ENCODE data around the gene WNT16.

The WNT16 gene

GRCh38 chr7:121344093-121344492, 15.3 kb downstream of the WNT16 start:
- H3K27ac ChIP-seq, result no peak overlapping the region
- TF ChIP-seq CTCF (IDR thresholded peaks at IDR 0.05), result no peak
- H3K4me3 ChIP-seq, result no peak overlapping the region
- no peak for DNase-seq (ENCODE audit: low spot score)

- Histone ChIP-seq H3K27ac (no peak overlapping the region), H3K4me3 (no peak overlapping the region)
- DNase-seq (ENCODE audit: low spot score), result no peak
- TF ChIP-seq CTCF (IDR thresholded peaks at IDR 0.05), result no peak
These were observed 15.7 kb downstream of the WNT16 start for GRCh38 chr7:121344497-121344896.

GRCh38 chr7:121351682-121352081, 22.9 kb downstream of the WNT16 start:
- Histone ChIP-seq H3K27ac (no peak overlapping the region), H3K4me3 (no peak overlapping the region)
- DNase-seq (ENCODE audit: low spot score), result no peak
- no peak for TF ChIP-seq CTCF (IDR thresholded peaks at IDR 0.05)

- no peak for TF ChIP-seq CTCF (IDR thresholded peaks at IDR 0.05)
- no peak overlapping the region for H3K27ac ChIP-seq
- no peak for DNase-seq (ENCODE audit: low spot score)
- H3K4me3 ChIP-seq, result no peak overlapping the region
These were observed 23.5 kb downstream of the WNT16 start for GRCh38 chr7:121352323-121352722.

GRCh38 chr7:121355574-121355973, 26.8 kb downstream of the WNT16 start:
- Histone ChIP-seq H3K4me3 (no peak overlapping the region), H3K27ac (no peak overlapping the region)
- TF ChIP-seq CTCF (IDR thresholded peaks at IDR 0.05), result no peak
- DNase-seq (ENCODE audit: low spot score), result no peak

GRCh38 chr7:121360564-121360963, 31.8 kb downstream of the WNT16 start:
- Histone ChIP-seq H3K27ac (no peak overlapping the region), H3K4me3 (no peak overlapping the region)
- TF ChIP-seq CTCF (IDR thresholded peaks at IDR 0.05), result no peak
- DNase-seq (ENCODE audit: low spot score), result no peak

- DNase-seq (ENCODE audit: low spot score), result no peak
- Histone ChIP-seq H3K4me3 (no peak overlapping the region), H3K27ac (no peak overlapping the region)
- TF ChIP-seq CTCF (IDR thresholded peaks at IDR 0.05), result peak; percentile 63
These were observed 38.1 kb downstream of the WNT16 start for GRCh38 chr7:121366852-121367431.

Measured in coronary artery (tissue), 2 donors.